GM18858 (cell line): ENCODE data around the gene SORL1-AS1.
A peak's percentile ranks its signal among the peaks of the same experiment; 100 is the strongest.
"Not testable (repeated sequence)": the region's sequence is repeated elsewhere in the genome, so short reads cannot be mapped to it uniquely, and the experiment has no call there.

Source experiments
- ATAC-seq: cut with Tn5 transposase; IDR thresholded peaks from one replicate; pipeline ENCODE4 v1.9.1; 2021; ENCODE audit not compliant: unreplicated experiment

Gene SORL1-AS1

DNA sequence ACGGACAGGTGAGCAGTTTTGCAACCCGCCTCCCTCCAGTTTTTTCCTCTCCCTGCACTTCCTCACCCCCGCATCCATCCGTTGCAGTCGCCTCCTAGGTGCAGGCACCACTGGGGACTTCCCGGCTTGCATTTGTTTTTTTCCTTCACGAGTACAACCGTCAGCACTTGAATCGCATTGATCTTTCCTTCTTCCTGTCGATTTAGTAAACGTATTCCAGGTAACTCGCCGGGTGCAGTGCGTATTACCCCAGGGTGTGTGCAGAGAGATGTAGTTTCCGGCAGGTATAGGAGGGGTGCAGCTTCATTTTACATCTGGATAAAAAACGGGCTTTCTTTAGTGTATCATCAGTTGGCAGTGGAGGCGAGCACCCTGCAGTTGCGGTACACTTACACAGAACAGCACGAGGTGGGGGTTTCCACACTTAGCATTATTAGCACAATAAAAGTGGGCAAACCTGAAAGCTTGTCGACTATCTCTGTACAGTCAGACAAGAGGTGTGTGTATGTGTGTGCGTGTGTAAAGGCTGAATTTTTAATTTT lies at the start of gene SORL1-AS1:
TSS of gene SORL1-AS1 (minus strand) at position 359 of the 542 bp plus-strand sequence.
- no peak for ATAC-seq

- ATAC-seq: no peak
Observed at GRCh38 chr11:121500717-121501116, 48.0 kb upstream of the SORL1-AS1 start.

GRCh38 chr11:121500275-121500674 lies 47.5 kb upstream of the SORL1-AS1 start:
- no peak for ATAC-seq

DNA sequence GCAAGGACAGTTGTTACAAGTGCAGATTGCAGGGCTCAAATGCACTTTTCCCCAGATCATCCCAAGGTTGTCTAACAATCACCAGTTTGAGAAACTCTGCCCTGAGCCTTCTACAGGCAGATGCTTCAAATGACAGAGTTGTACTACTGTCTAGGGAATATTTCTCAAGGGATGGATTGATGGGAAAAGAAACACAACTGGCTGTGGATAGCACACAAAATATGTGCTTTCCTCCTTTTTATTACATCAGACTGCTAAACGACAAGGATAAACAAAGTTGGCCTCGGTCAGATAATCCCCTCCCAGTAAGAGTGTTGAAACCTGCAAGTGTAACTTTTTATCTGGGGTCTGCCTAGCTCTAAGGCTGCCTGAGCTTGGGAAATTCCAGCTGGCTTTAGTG lies 46.6 kb upstream of the SORL1-AS1 start:
- ATAC-seq: no peak

DNA sequence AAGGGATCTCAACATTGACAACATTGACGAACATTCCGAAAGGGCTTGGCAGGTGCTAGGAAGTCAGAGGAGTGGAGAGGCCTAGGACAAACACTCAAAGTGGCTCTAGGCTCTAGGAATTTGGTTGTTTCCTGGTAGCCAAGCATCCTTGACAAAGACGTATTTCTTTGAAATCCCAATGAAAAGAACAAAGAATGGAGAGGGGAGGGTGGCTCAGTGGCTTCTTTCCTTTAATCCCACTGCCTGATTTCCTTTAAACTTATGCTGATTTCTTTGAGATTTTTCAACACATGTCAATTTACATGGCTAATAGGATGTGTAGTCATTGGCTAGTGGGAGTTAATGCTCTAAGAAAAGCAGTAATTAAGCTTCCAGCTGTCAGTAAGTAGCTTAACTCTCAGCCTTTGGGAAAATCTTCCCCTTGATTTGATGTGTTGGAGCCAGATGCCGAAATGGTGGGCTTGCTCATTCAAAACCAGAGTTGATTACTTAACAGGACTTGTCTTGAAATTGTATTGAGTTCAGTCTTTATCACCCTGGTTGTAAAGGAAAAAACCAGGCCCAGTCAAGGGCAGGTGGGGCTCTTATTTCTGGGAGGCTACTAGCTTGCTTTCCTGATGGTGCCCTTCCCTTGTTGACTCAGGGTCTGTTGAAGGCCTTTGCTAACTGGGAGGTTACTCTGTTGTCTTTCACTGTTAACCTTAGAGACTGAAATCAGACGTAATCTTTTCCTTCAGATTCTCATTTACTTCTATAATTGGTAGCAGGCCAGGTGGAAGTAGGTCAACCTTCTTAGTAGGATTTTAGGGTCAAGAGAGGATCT lies 44.6 kb upstream of the SORL1-AS1 start:
- ATAC-seq: no peak

GRCh38 chr11:121494355-121495099 lies 41.8 kb upstream of the SORL1-AS1 start:
- peak; percentile 64 for ATAC-seq

- no peak for ATAC-seq
Observed at GRCh38 chr11:121489823-121490222, 37.1 kb upstream of the SORL1-AS1 start.

GRCh38 chr11:121488641-121489040 lies 35.9 kb upstream of the SORL1-AS1 start:
- ATAC-seq: no peak

DNA sequence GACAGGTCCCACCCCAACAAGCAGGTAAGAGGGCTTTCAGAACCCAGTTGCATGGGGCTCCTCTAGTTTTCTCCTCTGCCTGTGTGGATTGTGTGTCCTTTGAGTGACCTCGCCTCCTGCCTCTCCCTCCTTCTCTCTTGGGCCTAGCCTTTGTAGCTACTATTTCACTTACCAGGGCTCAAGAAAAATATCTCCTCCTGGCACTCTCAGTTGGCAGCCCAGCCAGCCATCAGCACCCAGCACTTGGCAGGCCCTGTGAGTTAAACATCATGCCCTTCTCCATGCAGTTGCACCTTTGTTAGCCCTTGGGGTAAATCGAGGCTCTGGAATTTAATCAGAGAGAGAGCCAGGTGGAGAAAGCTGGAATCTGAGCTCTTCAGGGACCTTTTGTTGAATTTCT lies 35.4 kb upstream of the SORL1-AS1 start:
- ATAC-seq: no peak

DNA sequence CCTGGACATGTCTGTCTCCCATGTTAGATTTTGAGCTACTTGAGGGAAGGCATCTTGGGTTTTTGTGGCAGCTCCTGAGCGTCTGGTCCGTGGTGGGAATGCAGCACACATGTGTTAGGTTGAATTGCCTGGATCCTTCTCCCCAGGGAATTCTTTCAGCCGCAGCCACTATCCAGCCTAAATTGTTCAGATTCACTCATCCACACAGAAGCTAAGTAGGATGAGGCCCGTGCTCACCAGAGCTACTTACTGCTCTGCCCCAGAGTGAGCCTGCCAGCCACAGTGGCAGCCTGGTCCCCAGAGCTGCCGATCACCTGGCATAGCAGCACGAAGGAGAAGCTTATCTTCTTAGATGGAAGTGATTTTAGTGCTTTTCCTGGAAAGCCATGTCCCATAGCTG lies 34.4 kb upstream of the SORL1-AS1 start:
- no peak for ATAC-seq

DNA sequence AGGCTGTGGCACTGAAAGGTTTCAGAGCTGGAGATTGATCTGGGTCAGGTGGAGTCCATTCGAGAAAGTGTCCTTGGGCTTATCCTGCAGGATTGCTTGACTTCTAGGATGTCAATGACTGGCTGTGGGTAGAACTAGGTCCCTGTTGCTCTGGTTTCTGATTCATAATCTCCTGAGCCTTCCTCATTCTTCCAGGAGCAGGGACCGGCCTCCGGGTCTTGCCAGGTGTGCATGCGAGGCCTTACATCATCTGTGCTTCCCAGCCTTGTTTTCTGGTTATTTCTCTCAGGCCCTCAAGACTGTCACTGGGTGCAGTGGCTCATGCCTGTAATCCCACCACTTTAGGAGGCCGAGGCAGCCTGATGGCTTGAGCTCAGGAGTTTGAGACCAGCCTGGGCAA lies 33.3 kb upstream of the SORL1-AS1 start:
- ATAC-seq: no peak

DNA sequence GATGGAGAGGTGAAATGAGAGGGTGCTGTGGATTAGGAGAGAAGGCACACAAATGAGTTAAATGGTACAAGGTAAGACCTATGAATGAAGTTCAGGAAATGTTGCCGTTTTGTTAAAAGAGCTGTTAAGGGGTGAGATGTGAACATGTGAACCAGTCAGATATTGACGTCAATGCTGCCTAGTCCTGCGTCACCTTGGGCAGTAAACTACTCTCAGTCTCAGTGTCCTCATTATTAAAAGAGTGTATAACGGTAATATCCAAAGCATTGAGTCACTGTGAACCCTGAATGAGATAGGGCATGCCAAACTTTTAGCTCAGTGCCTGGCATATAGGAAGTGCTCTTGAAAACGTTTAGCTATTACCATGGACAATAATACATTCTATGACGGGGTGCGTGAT lies 32.4 kb upstream of the SORL1-AS1 start:
- no peak for ATAC-seq

DNA sequence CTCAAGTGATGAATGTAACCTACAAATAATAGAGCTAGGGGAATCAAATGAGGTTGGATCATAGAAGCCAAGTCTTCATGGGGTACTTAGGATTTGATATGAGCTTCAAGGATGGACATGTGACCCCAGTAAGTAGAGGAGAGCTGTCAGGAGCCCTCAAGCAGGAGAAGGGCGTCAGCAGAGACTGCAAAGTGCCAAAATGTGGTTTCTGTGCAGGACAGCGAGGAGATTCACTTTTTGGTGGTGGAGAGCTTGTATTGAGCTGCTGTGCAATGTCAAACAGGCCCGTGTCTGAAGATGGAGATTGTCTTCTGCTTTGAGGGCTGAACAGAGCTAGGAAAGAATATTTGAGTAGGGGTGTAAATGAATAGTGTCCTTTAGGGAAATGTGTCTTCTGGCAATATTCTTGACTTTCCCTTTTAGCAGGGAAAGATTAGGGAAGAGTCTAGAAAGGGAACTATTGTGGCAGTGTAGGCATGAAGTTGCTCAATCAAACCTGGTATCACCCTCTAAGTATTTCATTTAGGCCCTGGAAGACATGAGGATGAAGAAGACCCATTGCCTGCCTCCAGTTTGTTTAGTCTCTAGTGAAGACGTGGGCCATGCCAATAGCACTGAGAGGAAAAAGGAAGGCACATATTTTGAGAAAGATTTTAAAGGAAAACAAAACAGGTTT lies 31.2 kb upstream of the SORL1-AS1 start:
- ATAC-seq: no peak

- peak; percentile 80 for ATAC-seq
Observed at GRCh38 chr11:121482231-121483129, 29.7 kb upstream of the SORL1-AS1 start.

GRCh38 chr11:121481484-121482230 lies 28.9 kb upstream of the SORL1-AS1 start:
- ATAC-seq: not testable (repeated sequence)

DNA sequence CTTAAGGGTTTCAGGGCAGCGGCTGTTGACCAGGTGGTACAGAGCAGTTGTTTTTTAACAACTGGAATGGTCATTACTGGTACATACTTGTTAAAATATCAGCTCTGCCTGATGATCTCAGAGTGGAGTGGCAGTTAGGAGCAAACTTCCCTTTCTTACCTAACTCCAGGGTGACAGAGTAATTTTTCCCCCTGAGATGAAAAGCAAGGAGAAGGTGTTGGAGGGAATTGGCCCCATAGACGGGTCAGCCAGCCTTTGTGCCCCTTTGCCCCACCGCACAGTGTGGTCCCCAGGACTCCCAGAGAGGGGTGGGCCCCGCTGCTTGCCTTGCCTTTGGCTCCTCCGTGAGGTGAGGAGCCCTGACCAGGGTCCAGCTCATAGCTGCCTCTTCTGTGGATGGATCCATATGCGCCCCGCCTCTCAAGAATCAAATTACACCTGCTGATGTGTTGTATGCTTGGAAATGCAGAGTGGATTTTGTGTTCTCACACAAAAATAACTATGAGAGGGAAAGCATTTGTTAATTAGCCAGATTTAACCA lies 27.0 kb upstream of the SORL1-AS1 start:
- ATAC-seq: no peak

- no peak for ATAC-seq
Observed at GRCh38 chr11:121478895-121479697, 26.3 kb upstream of the SORL1-AS1 start.

DNA sequence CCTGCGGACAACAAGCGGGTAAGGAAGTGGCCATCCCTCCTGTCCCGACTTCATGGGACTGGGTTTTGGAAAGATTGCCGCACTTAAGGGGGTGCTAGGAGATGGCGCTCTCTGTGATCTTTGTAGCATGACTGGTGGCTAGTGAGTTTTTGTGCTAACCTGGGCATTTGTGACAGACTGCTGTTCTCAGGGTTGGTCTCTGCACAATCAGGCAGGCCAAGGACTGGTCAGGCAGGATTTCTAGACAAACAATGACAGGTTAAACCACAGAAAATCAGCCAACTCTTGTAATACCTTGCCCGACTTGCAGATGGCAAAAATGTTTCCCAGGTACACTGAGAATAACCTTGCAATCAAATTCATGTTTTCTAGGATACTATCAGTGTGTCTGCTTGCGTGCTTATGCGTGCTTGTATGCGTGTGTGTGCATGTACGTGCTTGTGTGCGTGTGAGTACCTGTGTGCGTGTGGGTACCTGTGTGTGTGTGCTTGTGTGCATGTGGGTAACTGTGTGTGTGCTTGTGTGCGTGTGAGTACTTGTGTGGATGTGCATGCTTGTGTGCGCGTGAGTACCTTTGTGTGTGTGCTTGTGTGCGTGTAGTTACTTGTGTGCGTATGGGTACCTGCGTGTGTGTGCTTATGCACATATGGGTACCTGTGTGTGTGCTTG lies 25.6 kb upstream of the SORL1-AS1 start:
- no peak for ATAC-seq
